NCI-H1930 (cell line): ENCODE measurements around the gene TSHR.
"Not testable (repeated sequence)": the region's sequence is repeated elsewhere in the genome, so short reads cannot be mapped to it uniquely, and the experiment has no call there.

Source experiments
- DNase-seq, 2 experiments: peaks; one replicate each; lab custom pipeline; 2025; lab: John Stamatoyannopoulos, UW

TSHR gene

DNA sequence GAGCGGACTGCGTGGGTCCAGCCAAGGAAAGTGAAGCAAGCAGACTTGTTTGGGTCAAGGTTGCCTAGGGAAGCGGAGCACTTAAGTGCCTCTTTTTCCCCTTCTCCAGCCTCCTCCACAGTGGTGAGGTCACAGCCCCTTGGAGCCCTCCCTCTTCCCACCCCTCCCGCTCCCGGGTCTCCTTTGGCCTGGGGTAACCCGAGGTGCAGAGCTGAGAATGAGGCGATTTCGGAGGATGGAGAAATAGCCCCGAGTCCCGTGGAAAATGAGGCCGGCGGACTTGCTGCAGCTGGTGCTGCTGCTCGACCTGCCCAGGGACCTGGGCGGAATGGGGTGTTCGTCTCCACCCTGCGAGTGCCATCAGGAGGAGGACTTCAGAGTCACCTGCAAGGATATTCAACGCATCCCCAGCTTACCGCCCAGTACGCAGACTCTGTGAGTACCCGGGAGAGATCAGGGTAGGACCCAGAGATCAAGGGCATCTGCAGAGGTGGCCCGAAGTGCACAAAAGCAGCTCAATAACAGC, at the start of gene TSHR:
Gene TSHR (plus strand): TSS at position 206 of the 526 bp plus-strand sequence. CDS start 60 bp downstream, at position 266.
- no peak for DNase-seq

GRCh38 chr14:80906336-80906735, 49.1 kb upstream of the TSHR start:
- DNase-seq, result no peak

DNA sequence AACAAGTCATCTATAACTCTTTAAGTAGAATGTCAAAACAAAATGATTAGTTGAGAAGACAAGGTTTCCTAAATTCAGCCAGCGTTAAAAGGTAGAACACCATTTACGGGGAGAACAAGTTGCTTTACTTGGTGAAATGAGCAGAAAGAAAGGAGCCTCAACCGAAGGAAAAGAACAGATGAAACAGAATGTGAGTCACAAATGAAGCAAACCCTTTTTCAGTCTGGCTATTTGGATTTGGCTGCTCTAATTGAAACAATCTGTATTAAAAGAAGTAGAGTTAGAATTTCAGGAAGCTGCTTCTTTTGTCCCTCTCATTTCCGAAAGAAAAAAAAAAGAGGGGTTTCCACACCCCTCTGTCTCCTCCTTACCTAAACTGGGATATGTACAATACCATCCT, 48.5 kb upstream of the TSHR start:
- DNase-seq, result no peak

DNA sequence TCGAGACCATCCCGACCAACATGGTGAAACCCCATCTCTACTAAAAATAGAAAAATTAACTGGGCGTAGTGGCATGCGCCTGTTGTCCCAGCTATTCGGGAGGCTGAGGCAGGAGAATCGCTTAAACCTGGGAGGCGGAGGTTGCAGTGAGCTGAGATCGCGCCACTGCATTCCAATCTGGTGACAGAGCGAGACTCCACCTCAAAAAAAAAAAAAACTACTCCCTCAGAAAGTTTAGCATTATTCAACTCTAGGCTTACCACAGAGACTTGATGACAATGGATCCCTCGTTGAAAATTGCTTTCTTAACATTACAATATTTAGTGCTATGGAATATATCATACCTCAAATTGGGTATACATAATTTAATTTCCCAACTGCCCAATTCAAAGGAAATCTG, 43.4 kb upstream of the TSHR start:
- not testable (repeated sequence) for DNase-seq

GRCh38 chr14:80919622-80920021, 35.8 kb upstream of the TSHR start:
- no peak for DNase-seq

DNA sequence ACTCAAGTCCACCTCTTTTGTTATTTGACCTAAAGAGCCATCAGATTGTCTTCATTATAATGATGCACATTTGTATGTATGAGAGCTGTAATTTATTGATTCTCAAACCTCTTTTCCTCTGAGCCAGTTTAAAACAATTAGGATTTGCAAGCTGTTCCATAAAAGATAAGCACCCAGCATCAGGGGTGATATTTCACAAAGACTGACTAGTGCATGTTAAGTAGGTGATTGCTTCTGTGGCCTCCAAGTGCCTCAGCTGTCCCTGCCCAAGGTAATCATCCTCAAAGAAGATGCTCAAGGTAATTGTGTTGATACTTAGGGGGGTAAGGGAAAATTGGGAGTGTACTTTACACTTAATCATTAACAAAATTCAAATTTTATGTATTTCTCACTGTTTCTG, 32.1 kb upstream of the TSHR start:
- DNase-seq, result no peak

DNA sequence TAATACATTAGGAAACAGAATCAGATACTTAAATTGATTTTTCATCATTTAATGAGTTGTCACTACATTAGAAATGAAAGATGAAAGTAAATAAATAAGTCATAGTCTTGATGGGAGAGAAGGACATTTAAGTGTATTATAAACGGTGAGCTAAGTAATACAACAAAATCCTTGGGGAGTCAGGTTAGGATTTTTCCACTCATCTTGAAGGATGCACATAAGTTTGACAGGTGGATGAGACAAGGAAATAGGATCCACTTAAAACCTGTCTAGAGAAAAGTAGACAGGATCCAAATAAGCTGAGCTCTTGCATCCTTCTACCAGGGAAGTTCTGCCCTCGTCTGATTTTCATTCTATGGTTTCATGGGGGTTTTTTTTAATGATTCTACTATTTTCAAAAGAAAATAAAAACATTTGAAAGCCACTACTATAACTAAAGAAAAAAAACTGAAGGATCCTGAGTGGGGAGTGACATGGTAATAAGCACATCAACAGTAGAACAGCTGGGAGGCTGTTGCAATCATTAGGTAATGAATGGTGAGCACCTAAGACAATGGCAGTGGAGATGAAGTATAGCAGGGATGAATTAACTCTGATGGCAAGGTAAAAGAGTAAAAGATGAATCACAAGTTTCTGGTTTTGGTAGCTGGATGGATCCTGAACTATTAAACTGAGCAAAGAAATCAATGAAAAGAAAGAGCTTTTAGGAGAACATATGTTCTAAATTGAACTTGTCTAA, 30.9 kb upstream of the TSHR start:
- DNase-seq, result no peak

- no peak for DNase-seq
These were observed 28.9 kb upstream of the TSHR start for GRCh38 chr14:80926397-80927082.

- no peak for DNase-seq
These were observed 28.1 kb upstream of the TSHR start for GRCh38 chr14:80927083-80927989.

GRCh38 chr14:80930095-80930494, 25.3 kb upstream of the TSHR start:
- no peak for DNase-seq

DNA sequence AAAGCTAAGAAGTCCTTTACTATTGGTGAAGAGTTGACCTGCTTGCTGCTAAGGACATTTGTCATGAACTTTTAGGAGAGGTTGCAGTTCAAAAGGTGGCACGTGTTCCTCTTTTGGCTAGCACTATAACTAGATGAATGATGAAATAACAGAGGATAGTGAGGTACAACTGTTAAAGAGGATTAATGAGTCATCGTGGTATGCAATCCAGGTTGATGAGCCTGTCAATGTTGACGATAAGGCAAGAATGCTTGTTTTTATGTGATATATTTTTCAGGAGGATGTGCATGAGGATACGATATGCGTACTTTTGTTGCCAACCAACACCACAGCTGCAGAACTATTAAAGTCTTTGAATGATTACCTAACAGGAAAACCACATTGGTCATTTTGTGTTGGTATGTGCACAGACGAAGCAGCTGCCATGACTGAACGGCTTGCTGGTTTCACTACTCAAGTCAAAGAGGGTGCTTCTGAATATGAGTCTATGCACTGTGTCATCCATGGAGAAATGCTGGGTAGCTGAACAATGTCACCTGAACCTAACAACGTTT, 24.5 kb upstream of the TSHR start:
- DNase-seq, result no peak

DNA sequence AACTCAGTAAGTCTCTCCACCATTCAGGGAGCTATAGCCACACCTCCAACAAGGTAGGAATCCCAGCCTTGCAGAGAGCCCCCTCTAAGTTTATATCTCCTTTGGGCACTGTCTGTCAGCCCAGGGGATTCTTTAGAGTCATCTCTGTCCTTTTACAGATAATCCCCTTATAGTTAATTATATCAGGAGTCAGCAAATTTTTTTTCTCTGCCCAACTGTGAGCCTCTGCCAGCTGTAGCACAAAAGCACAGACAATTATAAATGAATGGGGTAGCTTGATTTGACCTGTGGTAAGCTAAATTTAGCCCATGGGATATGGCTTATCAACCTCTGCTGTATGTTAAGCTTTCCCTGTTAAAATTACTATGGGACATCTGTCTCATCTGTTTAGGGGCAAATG, 22.1 kb upstream of the TSHR start:
- no peak for DNase-seq

DNA sequence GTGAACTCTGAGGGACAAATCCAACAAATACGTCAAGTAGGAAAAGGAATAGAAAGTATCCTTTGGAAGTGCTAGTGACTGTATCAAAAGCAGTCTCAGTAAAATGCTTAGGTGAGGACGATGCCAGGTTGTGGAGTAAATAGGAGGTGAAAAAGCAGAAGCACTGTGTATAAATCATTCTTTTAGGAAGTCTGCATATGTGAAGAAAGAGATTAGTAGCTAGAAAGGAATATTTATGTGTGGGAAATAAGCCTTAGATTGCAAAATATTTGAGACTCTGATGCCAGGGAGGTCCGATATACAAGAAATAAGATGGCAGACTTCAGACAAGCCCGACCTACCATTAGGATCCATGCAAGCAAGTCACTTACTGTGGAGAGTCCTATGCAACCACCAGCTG, 21.7 kb upstream of the TSHR start:
- DNase-seq, result no peak

- DNase-seq, result no peak
These were observed 15.3 kb upstream of the TSHR start for GRCh38 chr14:80940146-80940545.

DNA sequence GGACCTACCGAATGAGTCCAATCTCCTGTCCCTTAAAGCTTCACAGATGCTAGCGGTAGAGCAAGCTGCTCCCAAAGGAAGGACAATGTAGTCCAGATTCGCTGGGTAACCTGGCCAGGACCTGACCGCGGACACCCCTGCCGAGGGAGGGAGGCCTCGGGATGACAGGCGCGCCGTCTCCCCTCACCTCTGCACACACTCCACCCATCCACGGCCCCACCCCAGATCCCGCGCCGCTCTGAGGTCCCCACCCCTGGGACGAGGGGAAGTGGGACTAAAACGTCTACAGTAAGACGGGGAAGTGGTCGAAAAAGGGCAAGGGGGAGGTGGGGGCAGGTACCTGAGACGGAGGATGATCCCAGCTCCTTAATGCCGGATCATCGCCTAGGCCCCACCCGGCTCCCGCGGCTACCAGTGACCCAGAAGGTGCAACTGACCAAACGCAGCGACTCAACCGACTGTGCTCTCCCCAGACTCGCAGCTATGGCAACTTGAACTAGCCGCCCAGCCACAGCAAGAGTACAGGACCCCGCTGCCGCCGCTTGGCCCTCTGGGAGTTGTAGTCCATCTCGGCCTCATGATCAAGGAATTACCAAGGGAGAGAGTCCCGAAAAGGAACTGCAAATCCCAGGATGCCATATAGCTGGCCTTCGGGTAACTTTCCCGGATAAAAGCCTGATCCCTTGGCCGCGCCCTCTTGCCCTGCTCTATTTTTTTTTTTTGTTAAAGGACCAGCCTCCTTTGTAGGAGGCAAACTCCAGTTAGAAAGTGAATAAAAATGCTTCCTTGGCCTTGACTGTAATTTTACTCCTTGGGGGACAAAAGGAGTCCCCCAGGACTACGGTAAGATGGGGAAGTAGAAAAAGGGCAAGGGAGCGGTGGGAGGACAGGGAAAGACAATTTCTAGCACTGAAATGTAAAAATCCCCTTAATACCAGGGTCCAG, 13.9 kb upstream of the TSHR start, which contains the start of gene CEP128:
Gene CEP128 (minus strand): TSS at position 498 of the 945 bp plus-strand sequence.
- DNase-seq, result peak; percentile 94 to 95

DNA sequence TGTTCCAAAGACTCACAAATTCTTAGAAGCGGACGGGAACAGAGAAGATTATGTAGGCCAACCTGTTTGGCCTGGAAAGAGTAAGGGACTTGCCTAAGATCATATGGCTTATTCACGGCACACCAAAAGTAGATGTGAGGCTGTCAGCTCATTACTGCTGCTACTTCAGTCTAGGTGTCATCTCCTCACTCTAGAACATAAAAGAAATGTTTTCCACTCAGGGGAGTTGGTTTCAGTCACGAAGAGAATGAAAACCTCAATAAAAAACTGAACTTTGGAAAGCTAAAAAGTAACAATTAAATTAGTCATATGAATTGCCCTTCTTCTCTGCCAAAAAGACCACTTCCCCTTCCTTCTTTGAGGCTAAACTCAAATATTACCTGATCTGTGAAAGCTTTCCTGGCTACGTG, 13.2 kb upstream of the TSHR start:
- DNase-seq, result no peak

GRCh38 chr14:80944861-80945617, 10.4 kb upstream of the TSHR start:
- no peak for DNase-seq

GRCh38 chr14:80946187-80946586, 9.2 kb upstream of the TSHR start:
- DNase-seq, result no peak

DNA sequence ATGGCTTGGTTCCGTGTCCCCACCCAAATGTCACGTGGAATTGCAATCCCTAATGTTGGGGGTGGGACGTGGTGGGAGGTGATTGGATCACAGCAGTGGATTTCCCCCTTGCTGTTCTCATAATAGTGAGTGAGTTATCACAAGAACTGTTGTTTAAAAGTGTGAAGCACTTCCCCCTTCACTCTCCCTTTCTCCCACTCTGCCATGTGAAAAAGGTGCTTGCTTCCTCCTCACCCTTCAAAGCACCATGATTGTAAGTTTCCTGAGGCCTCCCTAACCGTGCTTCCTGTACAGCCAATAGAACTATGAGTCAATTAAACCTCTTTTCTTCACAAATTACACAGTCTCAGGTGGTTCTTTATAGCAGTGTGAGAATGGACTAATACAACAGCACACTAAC, 8.6 kb upstream of the TSHR start:
- DNase-seq, result no peak

GRCh38 chr14:80948291-80948690, 7.1 kb upstream of the TSHR start:
- no peak for DNase-seq
